HepG2 (cell line): ENCODE results near the gene NOP14. TPM values are rescaled to one million over a fixed set of nuclear protein-coding genes. Genes with fewer than 3 reads are reported as not detected.

Source experiments
- AGO2 ChIP-seq: fragments of 200-400 bp; formaldehyde crosslinking; optimal IDR thresholded peaks from 2 replicates; pipeline ENCODE3; 2017; ENCODE audit warnings: mild to moderate bottlenecking, low read depth, low read length, moderate library complexity
- EP300 ChIP-seq, 3 experiments: sonication (generic) in 1 of 3; formaldehyde crosslinking in 1 of 3; IDR thresholded peaks; 2 replicates each; pipeline versions ENCODE4 v1.5.1 to v1.6.1; 2011 to 2020; ENCODE audit warnings: low read depth in 2 of 3, low read length in 2 of 3, borderline replicate concordance in 1 of 3, improper control_type of control experiment in 1 of 3, mild to moderate bottlenecking in 1 of 3, missing genetic modification reagents in 1 of 3, moderate library complexity in 1 of 3
- IRX3 ChIP-seq: sonication (generic); formaldehyde crosslinking; IDR thresholded peaks from 2 replicates; pipeline ENCODE4 v1.8.1; 2023; ENCODE audit warnings: mild to moderate bottlenecking, low read depth, missing genetic modification reagents, borderline replicate concordance
- ZFP37 ChIP-seq: sonication (generic); formaldehyde crosslinking; IDR thresholded peaks from 2 replicates; pipeline ENCODE4 v1.4.0; 2020; ENCODE audit warnings: missing genetic modification reagents, borderline replicate concordance
- ZFY ChIP-seq: sonication (generic); formaldehyde crosslinking; IDR thresholded peaks from 2 replicates; pipeline ENCODE4 v1.4.0; 2020; ENCODE audit warnings: missing genetic modification reagents
- ZNF615 ChIP-seq: sonication (generic); formaldehyde crosslinking; IDR thresholded peaks from 2 replicates; pipeline ENCODE4 v1.5.0; 2020; ENCODE audit warnings: mild to moderate bottlenecking, missing genetic modification reagents, borderline replicate concordance
- ZNF891 ChIP-seq: sonication (generic); formaldehyde crosslinking; IDR thresholded peaks from 2 replicates; pipeline ENCODE4 v1.5.0; 2020; ENCODE audit warnings: mild to moderate bottlenecking, missing genetic modification reagents
- polyA plus RNA-seq, 8 experiments: library from polyadenylated mRNA; depleted of rRNA in 3 of 8; stranded (reverse) in 7 of 8; unstranded in 1 of 8; fragments of >200 nt; fragmentation: Illumina TruSeq in 4 of 8; extraction: Trizol in 4 of 8; gene quantifications; 2 replicates each; pipeline versions ENCODE4 v1.2.1 to v1.2.3, GENCODE V29; 2011 to 2016; ENCODE audit warnings: low read depth in 4 of 8, missing spikeins in 1 of 8, mixed read lengths in 1 of 8; ENCODE audit not compliant: insufficient read depth in 1 of 8
- total RNA-seq, 5 experiments: library from RNA; depleted of rRNA; stranded (reverse); fragments of >200 nt; fragmentation: Illumina TruSeq; extraction: Trizol; gene quantifications; 2 replicates each; pipeline ENCODE4 v1.2.3, GENCODE V29; 2016; ENCODE audit warnings: low read depth in 1 of 5
- TF ChIP-seq, protein P1 (sequence below): sonication (generic); formaldehyde crosslinking; IDR thresholded peaks from 2 replicates; pipeline ENCODE4 v1.4.0; 2020; ENCODE audit warnings: missing genetic modification reagents
- TF ChIP-seq, protein P2 (sequence below): sonication (generic); formaldehyde crosslinking; IDR thresholded peaks from 2 replicates; pipeline ENCODE4 v1.4.0; 2020; ENCODE audit warnings: missing genetic modification reagents, mild to moderate bottlenecking, borderline replicate concordance

The NOP14 gene
- total and polyA plus RNA-seq, 2 of the 13 experiments (the other 11 are each of a cell fraction or from before 2014, with no cell fraction given), result 6.9 to 47.9 TPM

DNA sequence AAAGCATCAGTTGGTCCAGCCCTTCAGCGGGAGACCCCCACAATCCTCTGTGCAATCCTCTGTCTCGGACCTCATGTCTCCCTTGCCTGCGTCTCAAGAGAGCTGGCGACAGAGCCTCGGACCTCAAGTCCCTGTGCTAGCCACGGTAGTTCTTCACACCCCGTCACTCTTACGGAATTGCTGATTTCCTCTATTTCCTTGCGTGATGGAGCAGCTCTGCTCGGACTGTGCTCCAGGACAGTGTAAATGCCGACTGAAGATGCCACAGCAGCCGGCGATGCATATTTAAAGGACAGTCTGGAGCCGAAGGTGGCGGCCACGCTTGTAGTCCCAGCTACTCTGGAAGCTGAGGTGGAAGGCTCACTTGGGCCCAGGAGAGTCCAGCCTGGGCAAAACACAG, 2.1 kb upstream of the NOP14 start (continued):
- TF ChIP-seq ZNF891 (CRISPR knock-in tag) (no peak), ZNF615 (CRISPR knock-in tag) (no peak), ZFY (CRISPR knock-in tag) (no peak), EP300 (IDR thresholded peaks at IDR 0.05; ENCODE audit: low read depth in 2 of 2, low read length in 2 of 2) (no peak), EP300 (CRISPR knock-in tag; IDR thresholded peaks at IDR 0.05; ENCODE audit: borderline replicate concordance) (no peak), AGO2 (no peak), IRX3 (CRISPR knock-in tag) (no peak), ZFP37 (CRISPR knock-in tag) (no peak)
- TF ChIP-seq, protein P1, sequence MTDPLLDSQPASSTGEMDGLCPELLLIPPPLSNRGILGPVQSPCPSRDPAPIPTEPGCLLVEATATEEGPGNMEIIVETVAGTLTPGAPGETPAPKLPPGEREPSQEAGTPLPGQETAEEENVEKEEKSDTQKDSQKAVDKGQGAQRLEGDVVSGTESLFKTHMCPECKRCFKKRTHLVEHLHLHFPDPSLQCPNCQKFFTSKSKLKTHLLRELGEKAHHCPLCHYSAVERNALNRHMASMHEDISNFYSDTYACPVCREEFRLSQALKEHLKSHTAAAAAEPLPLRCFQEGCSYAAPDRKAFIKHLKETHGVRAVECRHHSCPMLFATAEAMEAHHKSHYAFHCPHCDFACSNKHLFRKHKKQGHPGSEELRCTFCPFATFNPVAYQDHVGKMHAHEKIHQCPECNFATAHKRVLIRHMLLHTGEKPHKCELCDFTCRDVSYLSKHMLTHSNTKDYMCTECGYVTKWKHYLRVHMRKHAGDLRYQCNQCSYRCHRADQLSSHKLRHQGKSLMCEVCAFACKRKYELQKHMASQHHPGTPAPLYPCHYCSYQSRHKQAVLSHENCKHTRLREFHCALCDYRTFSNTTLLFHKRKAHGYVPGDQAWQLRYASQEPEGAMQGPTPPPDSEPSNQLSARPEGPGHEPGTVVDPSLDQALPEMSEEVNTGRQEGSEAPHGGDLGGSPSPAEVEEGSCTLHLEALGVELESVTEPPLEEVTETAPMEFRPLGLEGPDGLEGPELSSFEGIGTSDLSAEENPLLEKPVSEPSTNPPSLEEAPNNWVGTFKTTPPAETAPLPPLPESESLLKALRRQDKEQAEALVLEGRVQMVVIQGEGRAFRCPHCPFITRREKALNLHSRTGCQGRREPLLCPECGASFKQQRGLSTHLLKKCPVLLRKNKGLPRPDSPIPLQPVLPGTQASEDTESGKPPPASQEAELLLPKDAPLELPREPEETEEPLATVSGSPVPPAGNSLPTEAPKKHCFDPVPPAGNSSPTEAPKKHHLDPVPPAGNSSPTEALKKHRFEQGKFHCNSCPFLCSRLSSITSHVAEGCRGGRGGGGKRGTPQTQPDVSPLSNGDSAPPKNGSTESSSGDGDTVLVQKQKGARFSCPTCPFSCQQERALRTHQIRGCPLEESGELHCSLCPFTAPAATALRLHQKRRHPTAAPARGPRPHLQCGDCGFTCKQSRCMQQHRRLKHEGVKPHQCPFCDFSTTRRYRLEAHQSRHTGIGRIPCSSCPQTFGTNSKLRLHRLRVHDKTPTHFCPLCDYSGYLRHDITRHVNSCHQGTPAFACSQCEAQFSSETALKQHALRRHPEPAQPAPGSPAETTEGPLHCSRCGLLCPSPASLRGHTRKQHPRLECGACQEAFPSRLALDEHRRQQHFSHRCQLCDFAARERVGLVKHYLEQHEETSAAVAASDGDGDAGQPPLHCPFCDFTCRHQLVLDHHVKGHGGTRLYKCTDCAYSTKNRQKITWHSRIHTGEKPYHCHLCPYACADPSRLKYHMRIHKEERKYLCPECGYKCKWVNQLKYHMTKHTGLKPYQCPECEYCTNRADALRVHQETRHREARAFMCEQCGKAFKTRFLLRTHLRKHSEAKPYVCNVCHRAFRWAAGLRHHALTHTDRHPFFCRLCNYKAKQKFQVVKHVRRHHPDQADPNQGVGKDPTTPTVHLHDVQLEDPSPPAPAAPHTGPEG, result no peak
- TF ChIP-seq, protein P2, sequence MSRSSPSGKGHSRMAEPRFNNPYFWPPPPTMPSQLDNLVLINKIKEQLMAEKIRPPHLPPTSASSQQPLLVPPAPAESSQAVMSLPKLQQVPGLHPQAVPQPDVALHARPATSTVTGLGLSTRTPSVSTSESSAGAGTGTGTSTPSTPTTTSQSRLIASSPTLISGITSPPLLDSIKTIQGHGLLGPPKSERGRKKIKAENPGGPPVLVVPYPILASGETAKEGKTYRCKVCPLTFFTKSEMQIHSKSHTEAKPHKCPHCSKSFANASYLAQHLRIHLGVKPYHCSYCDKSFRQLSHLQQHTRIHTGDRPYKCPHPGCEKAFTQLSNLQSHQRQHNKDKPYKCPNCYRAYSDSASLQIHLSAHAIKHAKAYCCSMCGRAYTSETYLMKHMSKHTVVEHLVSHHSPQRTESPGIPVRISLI (CRISPR knock-in tag), result no peak
